GM12891 (cell line): ENCODE measurements around the gene GPR179.

Experiments used
- POLR2A ChIP-seq: IDR thresholded peaks from 2 replicates; pipeline ENCODE4 v1.6.1; 2011; ENCODE audit warnings: low read depth, low read length, control low read depth
- POLR2AphosphoS5 ChIP-seq: IDR thresholded peaks from 2 replicates; pipeline ENCODE4 v1.6.1; 2011; ENCODE audit warnings: low read depth, low read length, control low read depth
- TAF1 ChIP-seq: IDR thresholded peaks from 2 replicates; pipeline ENCODE4 v1.6.1; 2011; ENCODE audit warnings: low read depth, low read length, control low read depth

DNA sequence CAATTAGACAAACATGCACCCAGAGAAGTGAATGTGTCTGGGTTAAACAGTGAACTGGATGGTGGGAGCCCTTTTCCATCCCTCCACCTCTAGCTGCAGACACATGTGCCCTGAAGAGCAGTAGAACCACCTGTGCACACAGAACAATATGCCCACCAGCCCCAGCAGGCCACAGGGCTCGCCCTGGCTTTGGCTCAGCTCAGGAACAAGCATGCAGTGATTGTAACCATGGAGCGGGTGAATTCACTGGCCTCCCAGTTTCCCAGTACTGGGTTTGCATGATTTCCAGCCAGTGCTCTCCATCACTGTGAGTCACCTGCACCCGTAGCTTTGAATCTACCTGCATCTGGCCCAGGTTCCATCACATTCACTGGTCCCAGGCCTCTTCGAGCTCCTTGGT lies 5.2 kb downstream of the GPR179 start:
- TF ChIP-seq POLR2AphosphoS5 (no peak), POLR2A (no peak), TAF1 (no peak)
